SK-N-SH (cell line): Measurements from ENCODE around the gene EFNB2. TPM values are rescaled to one million over a fixed set of nuclear protein-coding genes. Genes with fewer than 3 reads are reported as not detected.

Source experiments
- CTCF ChIA-PET: fragments of 300-600, 350-600 bp; formaldehyde crosslinking; extraction: SDS; loops from one replicate; lab custom pipeline; 2021; lab: Yijun Ruan, JAX
- POLR2A ChIA-PET: fragments of 350-600 bp; sonication (Branson Sonifier 250); formaldehyde crosslinking; extraction: SDS; loops from one replicate; lab custom pipeline; 2020; ENCODE audit warnings: antibody characterized with exemption, inconsistent platforms; lab: Yijun Ruan, JAX
- DNase-seq: peaks from one replicate; pipeline ENCODE4 v3.0.0; 2012
- H2AFZ ChIP-seq: fragments of 200-600 bp; sonication (generic); 2 replicates; pipeline ENCODE4 v1.8.1; 2016; ENCODE audit warnings: antibody characterized with exemption, mild to moderate bottlenecking, low read depth
- H3F3A ChIP-seq: fragments of 200-600 bp; sonication (generic); replicated peaks from 2 replicates; pipeline ENCODE3; 2016; ENCODE audit warnings: antibody characterized with exemption, mild to moderate bottlenecking; ENCODE audit not compliant: insufficient read depth
- H3K27ac ChIP-seq, 2 experiments: fragments of 200-500 bp in 1 of 2; fragments of 200-600 bp in 1 of 2; sonication (Bioruptor generic) in 1 of 2; sonication (generic), shearing (Covaris generic) in 1 of 2; 2 replicates each; pipeline versions ENCODE4 v1.5.1 to v1.6.1; 2014 to 2016; ENCODE audit warnings: low read depth in 2 of 2, inconsistent platforms in 1 of 2, low read length in 1 of 2, mild to moderate bottlenecking in 1 of 2, mixed read lengths in 1 of 2
- H3K27me3 ChIP-seq: fragments of 200-600 bp; sonication (generic), shearing (Covaris generic); 2 replicates; pipeline ENCODE4 v1.6.1; 2016; ENCODE audit warnings: mixed run types; ENCODE audit not compliant: insufficient read depth
- H3K36me3 ChIP-seq, 2 experiments: fragments of 200-500 bp in 1 of 2; fragments of 200-600 bp in 1 of 2; sonication (Bioruptor generic) in 1 of 2; sonication (generic) in 1 of 2; replicated peaks in 1 of 2; 2 replicates each; pipeline versions ENCODE3 to v1.5.1; 2014 to 2016; ENCODE audit warnings: low read length in 1 of 2, mild to moderate bottlenecking in 1 of 2; ENCODE audit not compliant: insufficient read depth in 2 of 2, control insufficient read depth in 1 of 2
- H3K4me1 ChIP-seq, 2 experiments: fragments of 200-500 bp in 1 of 2; fragments of 200-600 bp in 1 of 2; sonication (Bioruptor generic) in 1 of 2; sonication (generic), shearing (Covaris generic) in 1 of 2; 2 replicates each; pipeline versions ENCODE4 v1.5.1 to v1.6.1; 2014 to 2016; ENCODE audit warnings: low read depth in 1 of 2, low read length in 1 of 2, mixed run types in 1 of 2; ENCODE audit not compliant: insufficient read depth in 2 of 2, control insufficient read depth in 1 of 2
- H3K4me2 ChIP-seq: fragments of 200-600 bp; sonication (generic), shearing (Covaris generic); 2 replicates; pipeline ENCODE4 v1.6.1; 2017; ENCODE audit warnings: mixed run types
- H3K4me3 ChIP-seq, 2 experiments: fragments of 200-500 bp in 1 of 2; fragments of 200-600 bp in 1 of 2; sonication (Bioruptor generic) in 1 of 2; sonication (generic), shearing (Covaris generic) in 1 of 2; 2 replicates each; pipeline versions ENCODE4 v1.5.1 to v1.8.1; 2014 to 2016; ENCODE audit warnings: low read depth in 2 of 2, inconsistent platforms in 1 of 2, low read length in 1 of 2, mild to moderate bottlenecking in 1 of 2, mixed read lengths in 1 of 2, moderate library complexity in 1 of 2
- H3K79me2 ChIP-seq: fragments of 200-600 bp; sonication (generic); 2 replicates; pipeline ENCODE4 v1.8.1; 2017; ENCODE audit warnings: mild to moderate bottlenecking; ENCODE audit not compliant: insufficient read depth
- H3K9ac ChIP-seq: fragments of 200-600 bp; sonication (generic); 2 replicates; pipeline ENCODE4 v1.6.1; 2017; ENCODE audit warnings: mixed run types
- H3K9me2 ChIP-seq: fragments of 200-600 bp; sonication (generic); 2 replicates; pipeline ENCODE4 v1.6.1; 2017; ENCODE audit warnings: mixed run types
- H3K9me3 ChIP-seq: fragments of 200-600 bp; sonication (generic); 2 replicates; pipeline ENCODE4 v1.6.1; 2017; ENCODE audit warnings: mixed run types, mild to moderate bottlenecking, moderate library complexity
- H4K20me1 ChIP-seq: fragments of 200-600 bp; sonication (generic); 2 replicates; pipeline ENCODE4 v1.6.1; 2017; ENCODE audit warnings: mild to moderate bottlenecking, mixed run types; ENCODE audit not compliant: insufficient read depth
- EP300 ChIP-seq, 2 experiments: IDR thresholded peaks; 2 replicates each; pipeline versions ENCODE4 v1.4.0 to v1.6.1; 2012; ENCODE audit warnings: borderline replicate concordance in 1 of 2, low read depth in 1 of 2, low read length in 1 of 2
- FOSL2 ChIP-seq: IDR thresholded peaks from 2 replicates; pipeline ENCODE4 v1.4.0; 2012; ENCODE audit warnings: low read depth, mild to moderate bottlenecking, moderate library complexity, borderline replicate concordance
- GABPA ChIP-seq: IDR thresholded peaks from 2 replicates; pipeline ENCODE4 v1.4.0; 2012; ENCODE audit warnings: low read depth, mild to moderate bottlenecking
- IRF3 ChIP-seq: fragments of 150-350 bp; IDR thresholded peaks from 2 replicates; pipeline ENCODE4 v1.6.1; 2016; ENCODE audit warnings: mild to moderate bottlenecking, low read depth, low read length
- JUND ChIP-seq: IDR thresholded peaks from 2 replicates; pipeline ENCODE4 v1.4.0; 2012
- MEF2A ChIP-seq: IDR thresholded peaks from 2 replicates; pipeline ENCODE4 v1.4.0; 2012; ENCODE audit warnings: low read depth, borderline replicate concordance
- MXI1 ChIP-seq: IDR thresholded peaks from 2 replicates; pipeline ENCODE4 v1.6.1; 2012; ENCODE audit warnings: mild to moderate bottlenecking, low read depth, low read length, improper control_type of control experiment
- NFIC ChIP-seq: IDR thresholded peaks from 2 replicates; pipeline ENCODE4 v1.4.0; 2012; ENCODE audit warnings: borderline replicate concordance
- NRF1 ChIP-seq: IDR thresholded peaks from 2 replicates; pipeline ENCODE4 v1.6.1; 2012; ENCODE audit warnings: low read depth, mild to moderate bottlenecking, low read length
- PBX3 ChIP-seq: IDR thresholded peaks from 2 replicates; pipeline ENCODE4; 2012
- POLR2AphosphoS5 ChIP-seq: IDR thresholded peaks from 2 replicates; pipeline ENCODE4 v1.6.1; 2012; ENCODE audit warnings: low read depth, low read length
- RAD21 ChIP-seq: IDR thresholded peaks from 2 replicates; pipeline ENCODE4 v1.6.1; 2012; ENCODE audit warnings: mild to moderate bottlenecking, low read length
- RXRA ChIP-seq: IDR thresholded peaks from 2 replicates; pipeline ENCODE4 v1.4.0; 2012; ENCODE audit warnings: low read depth, mild to moderate bottlenecking, borderline replicate concordance
- SMC3 ChIP-seq: IDR thresholded peaks from 2 replicates; pipeline ENCODE4 v1.6.1; 2012; ENCODE audit warnings: low read depth, low read length, improper control_type of control experiment
- TEAD4 ChIP-seq: IDR thresholded peaks from 2 replicates; pipeline ENCODE4 v1.4.0; 2012; ENCODE audit warnings: mild to moderate bottlenecking, borderline replicate concordance; ENCODE audit not compliant: insufficient read depth
- USF1 ChIP-seq: IDR thresholded peaks from 2 replicates; pipeline ENCODE4 v1.4.0; 2012; ENCODE audit warnings: low read depth, borderline replicate concordance
- WGBS: methylation state at CpG from one replicate; pipeline ENCODE4 v1.1.6; 2017; ENCODE audit warnings: low lambda C conversion rate; 5-methylcytosine and 5-hydroxymethylcytosine counted together
- polyA plus RNA-seq, 3 experiments: library from polyadenylated mRNA; depleted of rRNA; stranded (reverse); fragments of >200 nt; gene quantifications; 2 replicates each; pipeline ENCODE4 v1.2.3, GENCODE V29; 2012

The EFNB2 gene
- polyA plus RNA-seq, 1 of the 3 experiments (the other 2 are of a cell fraction), result 3.0 TPM

GRCh38 chr13:106462710-106463109 is 72.8 kb downstream of the EFNB2 start (continued):
- TF ChIP-seq NFIC, result no peak
- no peak for TF ChIP-seq RAD21
- no peak for TF ChIP-seq JUND
- no peak for TF ChIP-seq MEF2A
- TF ChIP-seq NRF1, result no peak
- TF ChIP-seq POLR2AphosphoS5, result no peak
- TF ChIP-seq GABPA, result no peak
- TF ChIP-seq MXI1, result no peak

- WGBS, result 43% methylated on average over 3 of the region's 3 CpGs
- H3F3A ChIP-seq, result no peaks in the 10 kb centered on the region
- H3K27ac ChIP-seq, result no peak overlapping the region
- H2AFZ ChIP-seq, result no peak overlapping the region; the same call in 1 of the 2 replicates
- no peak overlapping the region for H3K9ac ChIP-seq
- H3K4me3 ChIP-seq, result no peak overlapping the region
- H3K36me3 ChIP-seq, result no peaks in the 10 kb centered on the region
- H3K27me3 ChIP-seq, result no peaks in the 10 kb centered on the region; the same call in 1 of the 2 replicates
- no peak overlapping the region for H3K4me2 ChIP-seq
- no peaks in the 10 kb centered on the region for H3K9me3 ChIP-seq
- H3K9me2 ChIP-seq, result no peaks in the 10 kb centered on the region
- no peaks in the 10 kb centered on the region for H3K79me2 ChIP-seq
- CTCF ChIA-PET, result no interaction called here
- no peaks in the 10 kb centered on the region; a peak in 1 of 4 replicates for H3K4me1 ChIP-seq
- POLR2A ChIA-PET, result no interaction called here
- TF ChIP-seq IRF3 (no peak), SMC3 (no peak), RXRA (no peak), MEF2A (no peak), USF1 (no peak), FOSL2 (no peak), EP300 (IDR thresholded peaks at IDR 0.05; ENCODE audit: borderline replicate concordance in 1 of 2, low read depth in 1 of 2, low read length in 1 of 2) (no peak), TEAD4 (no peak), PBX3 (no peak), RAD21 (no peak), NFIC (no peak)
- no peak for DNase-seq
- no peaks in the 10 kb centered on the region for H4K20me1 ChIP-seq
Measured at GRCh38 chr13:106455777-106456176, 79.7 kb downstream of the EFNB2 start.
